HAP-1 (cell line): ENCODE data around the gene MAGEA9B.
"Not testable (repeated sequence)": the region's sequence is repeated elsewhere in the genome, so short reads cannot be mapped to it uniquely, and the experiment has no call there.

Experiments
- DNase-seq, 2 experiments: peaks; one replicate each; pipeline ENCODE4 v3.0.0-alpha.2; 2016 to 2020; ENCODE audit warnings: low spot score in 2 of 2
- H3K27me3 ChIP-seq: fragments of 250-450 bp; sonication (Bioruptor Pico); 2 replicates; pipeline ENCODE4 v1.5.1; 2020; ENCODE audit warnings: low read depth, mild to moderate bottlenecking, moderate library complexity
- H3K36me3 ChIP-seq: fragments of 250-450 bp; sonication (Bioruptor Pico); replicated peaks from 2 replicates; pipeline ENCODE4 v1.5.1; 2020; ENCODE audit warnings: mild to moderate bottlenecking
- H3K4me1 ChIP-seq: fragments of 250-450 bp; sonication (Bioruptor Pico); 2 replicates; pipeline ENCODE4 v1.5.1; 2020; ENCODE audit warnings: mild to moderate bottlenecking
- H3K4me3 ChIP-seq: fragments of 250-450 bp; sonication (Bioruptor Pico); 2 replicates; pipeline ENCODE4 v1.5.1; 2020; ENCODE audit warnings: mild to moderate bottlenecking, moderate library complexity
- H3K9me3 ChIP-seq: fragments of 250-450 bp; sonication (Bioruptor Pico); 2 replicates; pipeline ENCODE4 v1.5.1; 2020; ENCODE audit warnings: mild to moderate bottlenecking, moderate library complexity
- in situ Hi-C: fragments of 300-500 bp; cut with MboI; formaldehyde crosslinking; loops from 3 replicates; pipeline ENCODE4 v1.14.3; 2020; ENCODE audit warnings: low sequenced_read_pairs, inconsistent platforms, mixed read lengths

The MAGEA9B gene

GRCh38 chrX:149555251-149555650, 32.0 kb downstream of the MAGEA9B start:
- H3K9me3 ChIP-seq, H3K27me3 ChIP-seq, H3K4me1 ChIP-seq, H3K4me3 ChIP-seq, H3K36me3 ChIP-seq, in situ Hi-C loops, DNase-seq: not testable (repeated sequence)

- in situ Hi-C loops, H3K36me3 ChIP-seq, DNase-seq, H3K27me3 ChIP-seq, H3K9me3 ChIP-seq, H3K4me1 ChIP-seq, H3K4me3 ChIP-seq: not testable (repeated sequence)
Observed at GRCh38 chrX:149551939-149552248, 35.4 kb downstream of the MAGEA9B start.

GRCh38 chrX:149551245-149551938, 35.9 kb downstream of the MAGEA9B start:
- in situ Hi-C loops, H3K36me3 ChIP-seq, H3K4me3 ChIP-seq, H3K27me3 ChIP-seq, H3K4me1 ChIP-seq, DNase-seq, H3K9me3 ChIP-seq: not testable (repeated sequence)

DNA sequence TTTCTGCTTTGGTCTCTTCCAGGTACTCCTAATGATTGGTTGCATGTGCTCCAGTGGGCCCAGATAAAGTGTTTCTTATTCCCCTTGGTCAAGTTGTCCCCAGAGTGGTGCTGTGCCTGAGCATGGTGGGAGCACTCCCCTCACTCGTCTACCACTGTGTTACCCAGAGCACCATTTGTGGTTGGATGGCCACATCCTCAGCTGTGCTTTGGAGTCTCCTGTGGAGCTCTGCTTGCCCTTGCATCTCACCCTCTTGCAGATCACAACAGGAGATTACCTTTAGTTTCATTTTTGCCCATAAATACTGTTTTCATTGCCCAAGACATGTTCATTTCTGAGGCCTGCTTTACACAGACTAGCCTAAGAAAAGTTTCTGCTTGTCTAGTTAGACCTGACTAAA, 36.8 kb downstream of the MAGEA9B start:
- DNase-seq, H3K4me3 ChIP-seq, in situ Hi-C loops, H3K4me1 ChIP-seq, H3K27me3 ChIP-seq, H3K36me3 ChIP-seq, H3K9me3 ChIP-seq: not testable (repeated sequence)

GRCh38 chrX:149549701-149550100, 37.6 kb downstream of the MAGEA9B start, which contains the start of gene HSFX3:
TSS of gene HSFX3 (minus strand) at chrX:149549924. CDS start at chrX:149549852, 72 bp downstream.
- H3K9me3 ChIP-seq, DNase-seq, H3K4me3 ChIP-seq, H3K27me3 ChIP-seq, in situ Hi-C loops, H3K36me3 ChIP-seq, H3K4me1 ChIP-seq: not testable (repeated sequence)

- in situ Hi-C loops, H3K9me3 ChIP-seq, H3K27me3 ChIP-seq, H3K4me1 ChIP-seq, H3K4me3 ChIP-seq, DNase-seq, H3K36me3 ChIP-seq: not testable (repeated sequence)
Observed at GRCh38 chrX:149547782-149548181, 39.5 kb downstream of the MAGEA9B start.

DNA sequence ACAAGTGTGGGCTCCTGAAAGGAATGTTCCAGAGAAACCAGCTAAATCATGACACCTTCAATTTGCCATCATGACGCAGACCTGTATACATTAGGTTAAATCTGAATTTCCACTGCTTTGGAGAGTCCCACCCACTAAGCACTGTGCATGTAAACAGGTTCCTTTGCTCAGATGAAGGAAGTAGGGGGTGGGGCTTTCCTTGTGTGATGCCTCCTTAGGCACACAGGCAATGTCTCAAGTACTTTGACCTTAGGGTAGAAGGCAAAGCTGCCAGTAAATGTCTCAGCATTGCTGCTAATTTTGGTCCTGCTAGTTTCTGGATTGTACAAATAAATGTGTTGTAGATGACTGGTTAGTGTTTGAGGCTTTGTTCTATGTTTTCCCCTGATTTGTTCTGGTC, 40.3 kb downstream of the MAGEA9B start:
- H3K4me3 ChIP-seq, DNase-seq, H3K9me3 ChIP-seq, H3K4me1 ChIP-seq, H3K27me3 ChIP-seq, H3K36me3 ChIP-seq, in situ Hi-C loops: not testable (repeated sequence)

DNA sequence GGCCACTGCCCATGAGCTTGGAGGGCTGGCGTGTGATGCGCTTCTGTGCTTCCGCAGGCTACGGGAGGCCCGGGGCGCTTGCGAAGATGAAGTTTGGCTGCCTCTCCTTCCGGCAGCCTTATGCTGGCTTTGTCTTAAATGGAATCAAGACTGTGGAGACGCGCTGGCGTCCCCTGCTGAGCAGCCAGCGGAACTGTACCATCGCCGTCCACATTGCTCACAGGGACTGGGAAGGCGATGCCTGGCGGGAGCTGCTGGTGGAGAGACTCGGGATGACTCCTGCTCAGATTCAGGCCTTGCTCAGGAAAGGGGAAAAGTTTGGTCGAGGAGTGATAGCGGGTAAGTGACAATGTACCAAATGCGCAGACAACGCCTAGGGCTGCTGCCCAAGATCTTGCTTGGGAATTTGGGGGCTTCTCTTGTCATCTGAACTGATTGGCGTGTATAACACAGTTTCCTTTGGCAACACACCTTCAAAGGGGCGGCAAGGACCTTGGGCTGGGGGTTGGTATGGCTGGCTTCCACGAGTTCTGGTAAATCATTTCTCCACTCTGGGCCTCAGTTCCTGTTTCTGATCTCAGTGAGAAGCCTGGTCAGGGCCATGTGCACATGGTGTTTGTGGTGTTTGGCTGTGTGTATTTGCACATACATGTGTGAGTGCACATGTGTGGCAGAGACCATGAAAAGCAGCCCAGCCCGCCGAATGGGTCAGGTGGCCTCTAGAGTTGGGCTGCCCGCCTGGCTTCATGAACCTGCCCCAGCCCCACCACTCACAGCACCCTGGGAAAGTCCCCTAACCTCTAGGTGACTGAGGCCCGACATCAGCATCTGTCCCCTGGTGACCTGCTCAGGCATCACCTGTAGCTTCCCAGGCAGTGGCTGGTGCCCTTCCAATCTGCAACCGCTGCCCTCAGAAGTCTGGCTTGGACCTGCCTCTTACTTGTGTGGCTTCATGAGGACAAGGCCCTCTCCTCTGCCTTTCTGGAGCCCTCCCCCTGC, 41.4 kb downstream of the MAGEA9B start:
- H3K27me3 ChIP-seq, in situ Hi-C loops: not testable (repeated sequence)

GRCh38 chrX:149541521-149542047, 45.7 kb downstream of the MAGEA9B start:
- Histone ChIP-seq H3K36me3 (0 out of 2 replicates have a peak, but pooled peaks cover 2% of the 10 kb centered on the region), H3K4me3 (peak overlapping the region; percentile 85), H3K4me1 (peaks cover 7% of the 10 kb centered on the region), H3K27me3 (no peaks in the 10 kb centered on the region), H3K9me3 (no peaks in the 10 kb centered on the region)
- DNase-seq = peak in 1 of 2 experiments; percentile 17
- in situ Hi-C loops = no loop called here

More for the DNA sequence above, 41.4 kb downstream of the MAGEA9B start:
- not testable (repeated sequence) for H3K4me1 ChIP-seq, H3K9me3 ChIP-seq, H3K4me3 ChIP-seq, H3K36me3 ChIP-seq
- DNase-seq = peak in 1 of 2 experiments; percentile 58

DNA sequence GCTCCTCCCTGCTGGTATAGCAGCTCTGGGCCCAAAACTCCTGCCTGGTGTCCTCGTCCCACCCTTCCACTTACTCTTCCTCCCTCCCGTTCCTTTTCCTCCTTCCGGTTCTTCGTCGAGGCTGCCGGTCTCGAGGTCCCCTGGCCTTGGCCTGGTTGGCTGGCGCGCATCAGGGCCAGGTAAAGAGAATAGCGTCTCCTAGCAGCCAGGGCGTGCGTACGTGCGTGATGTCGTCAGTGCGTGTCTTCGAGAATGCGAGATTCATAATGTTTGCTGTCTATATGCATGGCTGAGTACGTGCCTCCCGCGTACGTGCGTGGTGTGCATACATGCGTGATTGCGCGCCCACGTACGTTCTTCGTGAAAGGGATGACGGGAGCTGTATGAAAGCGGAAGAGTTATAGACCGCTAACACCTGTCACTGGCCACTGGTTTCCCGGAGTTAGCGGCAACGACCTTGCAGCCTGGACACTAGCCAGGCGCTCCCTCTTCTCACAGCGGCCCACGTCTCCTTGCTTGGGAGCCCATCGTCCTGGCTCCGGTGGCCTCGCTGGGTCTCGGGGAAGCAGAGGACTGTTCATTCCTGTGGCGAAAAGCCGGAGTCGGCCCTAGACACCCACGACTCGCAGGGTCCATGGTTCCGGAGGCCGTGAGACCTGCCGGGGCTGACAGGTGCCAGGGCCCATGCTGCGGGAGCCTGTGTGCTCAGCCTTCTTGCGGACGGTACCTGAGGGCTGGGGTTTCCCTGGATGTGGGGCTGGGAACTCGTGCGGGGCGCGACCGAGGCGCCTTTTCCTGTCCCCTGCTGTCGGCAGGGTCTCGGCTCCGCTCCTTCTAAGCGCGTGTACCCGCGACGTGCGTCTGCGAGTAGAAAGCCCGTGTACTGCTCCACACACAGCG, 46.4 kb downstream of the MAGEA9B start, which contains the start of gene EOLA1:
Gene EOLA1 (plus strand): TSS at position 392 of the 900 bp plus-strand sequence. CDS start 4,619 bp downstream, outside the sequence.
- in situ Hi-C loops = no loop called here
- Histone ChIP-seq H3K9me3 (no peaks in the 10 kb centered on the region), H3K4me3 (peak within 1 kb of the TSS; percentile 85), H3K36me3 (0 out of 2 replicates have a peak, but pooled peaks cover 2% of the 10 kb centered on the region), H3K4me1 (peaks cover 7% of the 10 kb centered on the region), H3K27me3 (no peaks in the 10 kb centered on the region)
- peak; percentile 94 to 96 for DNase-seq

GRCh38 chrX:149540131-149540620, 47.1 kb downstream of the MAGEA9B start:
- peak; percentile 86 to 99 for DNase-seq
- Histone ChIP-seq H3K4me3 (peak overlapping the region; percentile 85), H3K36me3 (0 out of 2 replicates have a peak, but pooled peaks cover 1% of the 10 kb centered on the region), H3K9me3 (no peaks in the 10 kb centered on the region), H3K27me3 (no peaks in the 10 kb centered on the region), H3K4me1 (peaks cover 7% of the 10 kb centered on the region)
- in situ Hi-C loops = no loop called here

- no peaks in the 10 kb centered on the region for H3K27me3 ChIP-seq
- no peaks in the 10 kb centered on the region for H3K9me3 ChIP-seq
- peak overlapping the region; percentile 57 for H3K4me3 ChIP-seq
- peaks cover 7% of the 10 kb centered on the region for H3K4me1 ChIP-seq
- no peaks in the 10 kb centered on the region for H3K36me3 ChIP-seq
- peak; percentile 93 to 99 for DNase-seq
- in situ Hi-C loops = no loop called here
Observed at GRCh38 chrX:149539283-149540130, 47.8 kb downstream of the MAGEA9B start.
